HTERT RPE-1 (cell line): ENCODE measurements around the gene SETDB1.
"Not testable (repeated sequence)": the region's sequence is repeated elsewhere in the genome, so short reads cannot be mapped to it uniquely, and the experiment has no call there.

Experiments used
- in situ Hi-C: fragments of 300-500 bp; cut with MboI; formaldehyde crosslinking; loops from 4 replicates; pipeline ENCODE4 v1.14.3; 2020; ENCODE audit warnings: low sequenced_read_pairs

Gene SETDB1

GRCh38 chr1:150928775-150929174 lies 2.6 kb downstream of the SETDB1 start:
- in situ Hi-C loops, result not testable (repeated sequence)

DNA sequence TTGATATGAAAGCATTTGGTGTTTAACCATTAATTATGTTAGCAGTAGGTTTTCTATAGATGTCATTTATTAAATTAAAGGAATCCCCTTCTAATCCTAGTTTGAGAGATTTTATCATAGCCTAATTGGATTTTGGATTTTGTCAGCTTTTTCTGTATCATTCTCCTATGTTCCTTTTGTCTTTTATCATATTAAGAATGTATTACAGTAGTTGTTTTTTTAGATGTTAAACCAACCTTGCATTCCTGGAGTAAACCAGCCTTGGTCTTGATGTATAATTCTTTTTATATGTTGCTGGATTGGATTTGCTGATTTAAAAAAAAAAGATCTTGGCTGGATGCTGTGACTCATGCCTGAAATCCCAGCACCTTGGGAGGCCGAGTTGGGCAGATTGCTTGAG lies 5.6 kb downstream of the SETDB1 start:
- in situ Hi-C loops, result no loop called here

DNA sequence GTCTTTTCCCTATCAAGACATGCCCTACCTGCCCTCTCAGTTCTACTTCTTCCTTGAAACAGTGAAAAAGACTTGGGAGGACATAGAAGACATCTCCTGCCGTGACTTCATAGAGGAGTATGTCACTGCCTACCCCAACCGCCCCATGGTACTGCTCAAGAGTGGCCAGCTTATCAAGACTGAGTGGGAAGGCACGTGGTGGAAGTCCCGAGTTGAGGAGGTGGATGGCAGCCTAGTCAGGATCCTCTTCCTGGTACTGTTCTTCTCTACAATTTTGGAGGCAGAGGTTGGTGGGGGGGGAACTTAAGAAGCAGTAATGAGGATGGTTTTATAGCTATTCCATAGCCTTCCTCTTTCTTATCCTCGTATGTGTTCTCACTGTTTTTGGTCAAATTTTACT lies 18.7 kb downstream of the SETDB1 start:
- in situ Hi-C loops, result no loop called here

GRCh38 chr1:150954708-150955107 lies 28.5 kb downstream of the SETDB1 start:
- in situ Hi-C loops, result no loop called here

GRCh38 chr1:150955280-150955679 lies 29.1 kb downstream of the SETDB1 start:
- in situ Hi-C loops, result no loop called here

GRCh38 chr1:150957666-150958065 lies 31.5 kb downstream of the SETDB1 start:
- in situ Hi-C loops, result no loop called here

DNA sequence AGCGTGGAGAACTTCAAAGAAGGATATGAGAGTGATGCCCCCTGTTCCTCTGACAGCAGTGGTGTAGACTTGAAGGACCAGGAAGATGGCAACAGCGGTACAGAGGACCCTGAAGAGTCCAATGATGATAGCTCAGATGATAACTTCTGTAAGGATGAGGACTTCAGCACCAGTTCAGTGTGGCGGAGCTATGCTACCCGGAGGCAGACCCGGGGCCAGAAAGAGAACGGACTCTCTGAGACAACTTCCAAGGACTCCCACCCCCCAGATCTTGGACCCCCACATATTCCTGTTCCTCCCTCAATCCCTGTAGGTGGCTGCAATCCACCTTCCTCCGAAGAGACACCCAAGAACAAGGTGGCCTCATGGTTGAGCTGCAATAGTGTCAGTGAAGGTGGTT lies 34.5 kb downstream of the SETDB1 start:
- in situ Hi-C loops, result no loop called here

DNA sequence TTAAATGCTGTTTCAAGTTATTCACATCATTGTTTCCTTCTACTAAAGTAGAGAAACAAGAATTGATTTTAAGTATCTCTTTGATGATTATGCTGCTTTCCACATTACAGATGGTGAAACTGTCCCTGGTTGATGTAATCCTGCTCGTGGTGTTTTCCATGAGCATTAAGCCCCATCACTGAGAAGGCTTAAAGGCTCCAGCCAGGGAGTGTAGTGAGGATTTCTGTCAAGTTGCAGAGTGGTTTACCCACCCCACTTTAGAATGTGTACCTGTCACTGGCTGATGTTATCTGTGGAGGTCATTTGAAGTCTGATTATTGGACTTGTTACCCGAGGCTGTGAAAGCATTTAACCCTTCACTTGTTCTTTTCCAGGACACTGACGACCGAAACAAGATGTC lies 35.6 kb downstream of the SETDB1 start:
- in situ Hi-C loops, result no loop called here

GRCh38 chr1:150963321-150964163 lies 37.4 kb downstream of the SETDB1 start:
- in situ Hi-C loops, result no loop called here

- in situ Hi-C loops, result no loop called here
These were observed 38.0 kb downstream of the SETDB1 start for GRCh38 chr1:150964164-150964489.

GRCh38 chr1:150965605-150966004 lies 39.4 kb downstream of the SETDB1 start:
- in situ Hi-C loops, result no loop called here

- in situ Hi-C loops, result no loop called here
These were observed 39.8 kb downstream of the SETDB1 start for GRCh38 chr1:150966011-150966410.

- in situ Hi-C loops, result no loop called here
These were observed 41.8 kb downstream of the SETDB1 start for GRCh38 chr1:150967936-150968335.

DNA sequence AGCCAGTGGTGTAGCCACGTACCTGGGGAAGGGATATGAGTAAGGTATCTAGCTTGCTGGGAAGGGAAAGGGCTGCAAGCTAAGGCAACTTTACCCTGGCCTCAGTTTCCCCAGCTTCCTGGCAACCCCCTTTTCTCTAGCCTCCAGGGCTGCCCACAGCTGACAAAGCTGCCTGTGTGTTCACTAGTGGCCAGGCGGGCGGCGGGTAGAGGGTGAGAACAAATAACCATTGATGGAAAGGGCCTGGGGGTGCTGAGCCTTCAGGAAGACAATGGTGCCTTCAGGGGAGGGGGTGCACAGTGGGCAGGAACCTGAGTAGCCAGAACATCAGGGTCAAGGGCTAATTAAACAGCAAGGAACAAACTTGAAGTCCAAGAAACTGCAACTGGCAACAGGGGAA lies 42.3 kb downstream of the SETDB1 start:
- in situ Hi-C loops, result no loop called here

DNA sequence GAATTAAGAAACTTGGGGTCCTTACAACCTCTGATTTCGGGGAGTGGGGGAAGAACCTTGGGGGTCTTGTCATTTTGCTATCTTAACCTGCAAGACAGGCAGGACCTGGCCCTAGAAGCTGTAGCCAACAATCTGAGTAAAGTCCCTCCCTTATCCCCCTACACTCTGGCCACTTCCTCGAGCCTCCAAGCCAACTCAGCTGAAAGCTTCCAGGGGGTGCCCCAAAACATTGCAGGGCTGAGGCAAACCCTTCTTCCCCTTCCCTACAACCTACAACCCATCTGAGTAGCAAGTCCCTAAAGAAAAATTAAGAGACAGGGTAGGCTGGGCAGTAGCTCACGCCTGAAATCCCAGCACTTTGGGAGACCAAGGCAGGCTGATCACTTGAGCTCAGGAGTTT lies 43.5 kb downstream of the SETDB1 start:
- in situ Hi-C loops, result no loop called here

- in situ Hi-C loops, result no loop called here
These were observed 44.8 kb downstream of the SETDB1 start for GRCh38 chr1:150970808-150971582.

DNA sequence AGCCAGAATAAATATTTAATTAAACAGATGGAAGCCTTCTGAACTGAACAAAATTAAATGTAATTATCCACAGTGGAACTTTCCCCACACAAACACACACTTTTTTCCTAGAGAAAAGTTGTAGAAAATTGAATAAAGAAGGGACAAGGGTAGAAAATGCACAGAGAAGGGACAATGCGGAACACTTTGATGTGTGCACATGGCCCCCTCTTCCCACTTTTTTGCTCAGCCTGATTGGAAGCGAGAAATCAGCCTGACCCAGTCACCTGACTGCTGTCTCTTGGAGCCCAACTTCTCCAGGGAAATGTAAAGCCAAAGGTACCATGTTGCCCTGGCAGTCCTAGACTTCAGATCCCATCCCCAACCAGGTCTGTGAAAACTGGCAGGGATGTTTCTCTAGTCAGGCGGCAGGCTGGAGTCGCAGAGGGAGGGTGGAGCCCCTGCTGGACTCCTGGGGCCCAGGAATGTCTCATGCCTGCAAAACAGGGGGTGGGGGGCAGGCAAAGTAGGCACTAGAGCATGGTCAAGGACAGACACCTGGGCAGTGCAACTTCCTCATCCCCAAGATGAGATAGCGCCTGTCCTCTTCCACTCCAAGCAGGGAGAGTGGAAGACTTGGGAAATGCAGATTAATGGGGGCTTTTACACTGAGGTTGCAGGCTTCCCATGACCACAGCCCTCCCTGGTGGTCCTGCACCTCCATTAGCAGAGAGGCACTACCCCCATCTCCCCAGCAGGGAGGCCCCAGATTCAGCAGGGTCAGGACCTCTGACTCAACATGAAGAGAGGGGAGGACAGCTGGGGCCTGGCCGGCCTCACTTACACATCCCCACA lies 45.6 kb downstream of the SETDB1 start:
- in situ Hi-C loops, result no loop called here

DNA sequence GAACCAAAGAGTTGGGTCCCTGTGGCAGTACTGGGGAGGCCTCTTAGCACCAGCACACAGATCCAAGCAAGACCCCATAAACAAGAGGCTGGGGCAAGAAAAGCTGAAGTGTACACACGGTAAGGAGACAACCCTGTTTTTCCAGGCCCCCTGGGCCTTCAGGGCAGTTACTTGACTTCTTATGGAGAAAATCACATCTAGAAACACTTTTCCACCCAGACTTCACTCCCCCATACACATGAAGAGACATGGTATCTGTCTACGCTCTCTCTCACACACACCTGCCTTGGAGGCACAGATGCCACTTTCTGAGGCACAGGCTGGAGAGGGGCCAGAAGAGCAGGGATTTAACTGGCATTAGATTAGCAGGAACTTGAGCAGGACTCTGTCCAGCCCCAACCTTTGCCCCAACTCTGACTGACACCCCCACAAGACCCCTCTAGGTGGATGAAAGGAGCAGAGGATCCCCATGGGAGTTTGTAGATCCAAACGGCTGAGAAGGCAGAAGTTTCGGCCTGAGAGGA lies 46.3 kb downstream of the SETDB1 start:
- in situ Hi-C loops, result no loop called here

GRCh38 chr1:150973258-150973835 lies 47.2 kb downstream of the SETDB1 start:
- in situ Hi-C loops, result no loop called here

GRCh38 chr1:150973836-150974579 lies 47.8 kb downstream of the SETDB1 start:
- in situ Hi-C loops, result no loop called here
